Mesenteric fat pad (tissue), 1 donor: ENCODE measurements around the gene C1orf226. TPM values are rescaled to one million over a fixed set of nuclear protein-coding genes. Genes with fewer than 3 reads are reported as not detected.

Experiments used
- DNase-seq: peaks from one replicate; pipeline ENCODE4 v3.0.0-alpha.2; 2020; ENCODE audit warnings: low spot score
- total RNA-seq: library from RNA; stranded (reverse); fragmentation: NEBNext Ultra II Directional; extraction: Animal tissue kit (Norgen Biotek cat#: 25700); gene quantifications from one replicate; pipeline ENCODE4 v1.2.1, GENCODE V29; 2021
- donor health status: DM: yes; HTN: yes; CAD: no.

C1orf226 gene
- total RNA-seq, 1 donor from 2014 or later: 1.6 TPM

DNA sequence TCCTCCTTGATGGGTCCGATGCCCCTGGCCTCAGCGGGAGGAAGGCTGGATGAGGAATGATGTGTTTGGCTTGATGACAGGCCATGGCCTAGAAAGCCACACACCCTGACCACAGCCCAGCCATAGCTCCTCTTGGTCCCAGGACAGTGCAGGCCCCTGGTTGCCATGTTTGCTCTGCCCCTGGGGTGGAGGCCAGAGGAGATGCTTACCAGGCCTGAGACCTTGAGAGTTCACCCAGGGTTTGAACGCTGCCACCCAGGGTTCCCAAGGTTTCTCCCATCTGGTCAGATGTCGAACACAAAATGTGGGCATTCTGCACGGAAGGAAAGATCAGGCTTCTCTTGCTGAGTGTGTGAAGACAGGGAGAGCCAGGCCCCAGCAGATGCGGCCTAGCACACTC, 2.6 kb downstream of the C1orf226 start:
- DNase-seq: peak; percentile 76

DNA sequence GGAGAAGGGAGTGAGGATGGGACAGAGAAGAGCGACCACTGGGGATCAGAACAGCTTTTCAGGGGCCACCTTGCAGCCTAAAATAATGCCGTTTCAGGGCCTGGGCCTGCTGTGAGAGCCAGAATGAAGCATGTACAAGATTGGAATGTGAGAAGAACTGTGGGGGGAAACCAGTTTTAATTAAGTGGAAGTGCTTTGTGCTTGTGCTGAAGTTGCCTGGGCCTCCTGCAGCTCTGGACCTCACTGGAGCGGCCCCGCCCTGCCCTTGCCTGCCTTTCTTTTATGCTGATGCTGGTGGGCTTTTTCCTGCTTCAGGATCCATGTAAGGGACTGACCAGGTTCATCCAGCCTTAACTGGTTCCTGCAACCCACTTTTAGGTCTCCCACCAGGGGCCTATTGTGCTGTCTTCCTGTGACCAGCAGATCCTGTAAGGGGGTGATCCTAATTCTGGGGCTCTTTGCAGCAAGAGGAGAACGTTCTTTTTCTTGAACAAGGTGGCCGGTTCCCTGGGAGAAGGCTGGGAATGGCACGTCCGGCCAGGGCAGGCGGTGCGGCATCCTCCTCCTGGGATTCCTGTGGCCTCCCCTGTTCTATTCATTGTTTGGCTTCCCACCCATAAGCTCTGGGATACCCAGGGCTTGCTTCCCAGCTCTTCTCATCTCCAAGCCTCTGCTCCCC, 3.2 kb downstream of the C1orf226 start:
- peak; percentile 57 for DNase-seq

DNA sequence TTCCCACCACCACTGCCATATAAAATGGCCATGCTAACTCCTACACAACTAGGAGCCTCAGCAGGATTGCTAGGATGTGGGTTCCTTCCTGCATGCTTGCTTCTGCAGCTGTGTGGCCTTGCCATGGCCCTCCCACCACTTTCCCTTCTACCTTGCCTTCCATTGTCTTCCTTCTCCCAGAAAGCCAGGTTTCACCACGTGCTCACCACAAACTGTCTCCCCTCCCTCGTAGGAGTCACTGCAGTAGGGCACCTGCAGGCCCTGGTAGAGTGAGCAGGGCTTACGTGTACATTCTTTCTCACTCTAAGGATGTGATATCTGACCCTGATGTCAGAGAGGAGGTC, 3.7 kb downstream of the C1orf226 start:
- peak; percentile 55 for DNase-seq

DNA sequence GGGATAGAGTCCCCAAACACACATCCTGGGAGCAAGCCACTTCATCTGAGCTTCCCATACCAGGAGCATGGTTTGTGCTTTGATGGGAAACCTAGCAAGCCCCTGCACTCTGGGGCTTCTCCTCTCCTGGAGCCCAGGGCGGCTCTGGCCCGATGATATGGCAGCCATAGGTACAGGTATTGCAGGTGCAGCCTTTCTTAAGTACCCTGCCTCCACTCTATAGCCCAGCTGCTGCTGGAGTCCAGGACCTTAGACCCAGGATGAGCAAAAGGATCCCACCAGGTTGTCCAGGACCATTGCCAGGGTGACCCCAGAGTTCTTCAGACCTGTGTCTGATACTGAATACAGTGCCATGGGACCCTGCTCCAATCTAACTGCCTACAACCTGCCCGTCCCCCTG, 4.2 kb downstream of the C1orf226 start:
- DNase-seq: peak; percentile 81

GRCh38 chr1:162386292-162387225, 5.0 kb downstream of the C1orf226 start:
- DNase-seq: peak; percentile 30

DNA sequence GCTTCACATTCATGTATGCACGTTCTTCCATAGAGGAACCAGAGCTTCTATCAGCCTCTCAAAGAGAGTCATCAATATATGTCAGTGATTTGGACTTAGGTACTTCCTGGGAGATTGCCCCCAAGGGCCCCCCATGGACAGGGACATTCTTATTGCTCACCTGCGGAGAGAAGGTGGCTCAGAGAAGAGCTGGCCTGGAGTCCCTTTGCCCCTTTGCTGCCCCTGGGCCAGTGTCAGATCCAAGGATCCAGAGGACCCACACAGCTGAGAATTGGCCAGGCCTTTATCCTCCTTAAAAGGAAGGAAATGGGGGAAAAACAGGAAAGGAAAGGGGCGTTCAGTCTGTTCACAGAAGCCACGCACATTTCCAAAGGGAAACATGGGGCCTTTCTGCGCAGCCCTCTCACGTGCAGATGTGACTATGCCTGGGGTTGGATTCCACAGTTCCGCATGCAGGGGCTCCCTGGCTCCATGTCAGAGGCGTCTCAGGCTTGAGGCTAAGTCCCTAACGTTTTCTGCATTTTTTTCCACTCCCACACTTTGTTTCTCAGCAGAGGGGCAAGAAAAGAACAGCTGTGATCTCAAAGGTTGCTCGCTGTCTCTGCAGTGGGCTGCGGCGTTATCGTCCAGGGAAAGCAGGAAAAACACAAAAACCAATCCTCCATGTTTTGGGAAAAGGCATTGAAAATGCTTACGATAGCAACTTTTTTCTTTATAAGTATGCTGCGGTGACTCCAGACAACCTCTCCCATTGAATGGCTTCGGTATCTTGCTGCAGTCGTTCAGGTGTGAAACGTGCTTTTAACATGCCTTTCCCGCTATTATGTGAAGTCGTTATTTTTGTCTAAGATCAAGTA, 5.9 kb downstream of the C1orf226 start:
- DNase-seq: peak; percentile 53

- DNase-seq: no peak
These were observed 6.6 kb downstream of the C1orf226 start for GRCh38 chr1:162388083-162388594.

- no peak for DNase-seq
These were observed 7.1 kb downstream of the C1orf226 start for GRCh38 chr1:162388615-162389014.

DNA sequence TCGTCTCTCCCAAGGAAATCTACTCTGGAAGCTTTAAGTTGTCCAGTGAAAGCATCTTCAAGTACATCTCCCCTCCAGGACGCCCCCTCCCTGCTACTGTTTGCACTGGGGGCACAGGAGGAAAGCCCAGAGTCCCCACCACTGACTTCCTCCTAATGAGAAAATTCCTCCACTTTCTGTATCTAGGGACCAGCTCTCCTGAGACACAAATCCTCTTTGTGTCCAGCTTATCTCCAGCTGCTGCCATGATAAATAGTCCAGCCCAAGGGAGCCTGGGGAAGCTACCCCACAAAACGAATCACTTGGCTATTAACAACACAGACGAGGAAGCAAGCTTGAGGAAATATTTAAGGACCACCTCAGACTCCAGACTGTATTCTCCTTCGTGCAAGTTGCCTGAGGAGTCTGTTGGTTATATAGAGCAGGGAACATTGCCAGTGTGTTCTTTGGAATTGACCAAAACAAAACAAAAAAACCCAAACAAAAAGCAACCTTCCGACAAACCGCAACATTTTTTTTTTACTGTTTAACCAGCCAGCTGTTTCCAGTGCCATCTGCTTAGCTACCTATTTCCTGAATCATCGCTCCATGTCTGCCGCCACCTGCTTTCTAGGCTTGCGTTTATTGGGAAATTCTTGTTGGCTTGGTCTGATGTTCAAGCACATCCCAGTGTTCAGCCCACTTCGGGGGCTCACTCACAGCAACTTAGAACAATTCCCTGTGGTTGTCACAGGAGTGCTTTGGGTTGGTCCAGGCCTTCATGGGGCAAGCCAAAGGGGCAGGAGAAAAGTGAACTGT, 7.7 kb downstream of the C1orf226 start:
- DNase-seq: no peak

DNA sequence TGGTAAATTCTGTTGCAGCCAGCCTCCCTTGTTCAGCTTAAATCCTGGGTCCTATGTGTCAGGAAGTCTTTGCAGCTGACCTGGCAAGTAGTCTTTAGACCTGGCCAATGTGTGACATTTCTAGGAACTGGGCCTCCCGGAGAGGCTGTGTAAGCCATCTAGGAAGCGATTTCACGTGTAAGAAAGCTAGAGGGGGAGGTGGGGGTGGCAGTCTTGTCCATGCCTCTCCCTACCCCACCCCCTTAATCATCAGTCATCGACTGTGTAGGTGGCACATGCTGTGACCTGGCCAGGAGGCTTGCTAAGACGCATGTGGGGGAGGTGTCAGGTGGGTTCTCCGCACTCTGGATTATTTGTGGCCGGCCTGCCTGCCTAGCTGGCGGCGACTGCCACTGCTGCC, 8.4 kb downstream of the C1orf226 start:
- DNase-seq: peak; percentile 64

DNA sequence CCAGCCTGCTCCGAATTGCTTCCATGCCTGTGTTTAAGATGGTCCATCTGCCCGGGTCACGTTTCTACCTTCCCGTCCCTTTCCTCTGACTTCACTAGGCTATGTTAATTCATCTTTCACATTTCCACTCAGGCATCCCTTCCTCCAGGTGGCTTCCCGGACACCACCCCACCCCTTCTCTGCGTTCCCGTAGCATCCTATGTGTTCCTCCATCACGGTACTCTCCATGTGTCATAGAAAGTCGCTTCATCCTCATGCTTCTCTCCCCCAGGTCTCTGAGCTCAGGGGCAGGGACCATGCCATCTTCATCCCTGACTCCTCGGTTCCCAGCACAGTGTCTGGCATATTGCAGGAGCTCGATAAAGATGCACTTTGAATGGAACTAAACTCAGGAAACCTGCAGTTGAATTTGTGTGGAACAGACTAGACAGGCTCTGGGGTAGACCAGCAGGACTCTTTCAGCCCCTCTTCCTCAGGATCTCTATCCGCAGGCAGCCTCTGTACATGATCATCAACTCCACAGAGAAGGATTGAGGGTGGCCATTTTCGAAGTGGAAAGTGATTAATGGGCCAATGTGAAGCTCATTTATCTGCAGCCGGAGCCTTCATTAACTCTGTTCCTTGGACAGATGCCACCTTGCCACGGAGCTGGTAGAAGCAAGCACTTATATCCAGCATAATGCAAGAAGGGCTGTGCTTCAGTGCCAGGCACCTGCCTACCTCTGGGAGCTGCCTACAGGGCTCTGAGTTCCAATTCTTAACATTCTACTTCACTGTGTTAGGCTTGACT, 9.1 kb downstream of the C1orf226 start:
- DNase-seq: no peak

DNA sequence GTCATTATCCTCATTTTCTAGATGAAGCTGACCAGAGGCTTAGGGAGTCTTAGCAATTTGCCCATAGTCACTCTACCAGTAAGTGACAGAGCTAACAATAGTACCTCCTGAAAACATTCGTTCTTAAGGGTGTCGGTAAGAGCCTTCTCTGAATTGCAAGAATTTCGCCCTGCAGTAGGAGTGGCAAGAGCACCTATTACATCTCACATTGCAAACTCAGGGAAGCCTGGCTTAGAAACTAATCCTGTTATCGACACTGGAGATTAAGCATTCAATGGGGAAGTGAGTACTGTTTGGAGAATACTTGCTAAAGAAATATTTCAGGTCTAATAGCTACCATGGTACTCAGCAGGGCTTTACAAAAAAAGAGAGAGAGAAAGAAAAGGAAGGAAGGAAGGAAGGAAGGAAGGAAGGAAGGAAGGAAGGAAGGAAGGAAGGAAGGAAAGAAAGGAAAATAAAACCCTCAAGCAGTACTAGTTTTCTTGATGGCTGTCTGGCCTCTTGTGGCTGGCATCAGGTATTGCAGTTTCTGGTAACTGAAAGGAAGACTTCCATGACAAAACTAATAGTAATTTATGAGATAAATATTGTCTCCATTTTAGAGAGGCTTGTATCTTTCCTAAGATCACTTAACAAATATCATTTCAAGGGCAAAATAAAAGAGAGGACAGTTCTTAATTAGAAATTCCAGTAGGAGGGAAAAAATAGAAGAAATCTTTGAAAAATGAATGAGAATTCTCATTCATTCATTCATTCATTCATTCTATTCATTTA, 10.4 kb downstream of the C1orf226 start:
- peak; percentile 43 for DNase-seq

GRCh38 chr1:162396201-162396906, 14.8 kb downstream of the C1orf226 start:
- no peak for DNase-seq

DNA sequence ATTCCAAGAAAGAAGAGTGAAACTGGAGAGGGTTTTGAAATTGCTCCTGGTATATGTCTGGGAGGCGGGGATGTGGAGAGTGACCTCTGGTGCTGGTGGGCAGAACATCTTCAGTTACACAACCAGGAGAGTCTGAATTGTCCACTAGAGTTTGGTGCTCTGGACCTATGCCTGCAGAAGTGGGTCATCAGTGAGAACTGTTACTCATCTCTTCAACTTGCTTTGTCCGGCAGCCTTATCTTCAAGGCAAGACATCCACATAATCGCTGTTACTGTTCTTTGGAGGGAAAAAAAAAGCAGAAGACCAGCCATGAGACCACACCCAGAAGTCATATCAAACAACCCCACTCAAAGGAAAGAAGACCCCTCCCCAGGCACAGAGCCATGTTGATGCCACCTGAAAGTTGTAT, 15.5 kb downstream of the C1orf226 start:
- DNase-seq: no peak

DNA sequence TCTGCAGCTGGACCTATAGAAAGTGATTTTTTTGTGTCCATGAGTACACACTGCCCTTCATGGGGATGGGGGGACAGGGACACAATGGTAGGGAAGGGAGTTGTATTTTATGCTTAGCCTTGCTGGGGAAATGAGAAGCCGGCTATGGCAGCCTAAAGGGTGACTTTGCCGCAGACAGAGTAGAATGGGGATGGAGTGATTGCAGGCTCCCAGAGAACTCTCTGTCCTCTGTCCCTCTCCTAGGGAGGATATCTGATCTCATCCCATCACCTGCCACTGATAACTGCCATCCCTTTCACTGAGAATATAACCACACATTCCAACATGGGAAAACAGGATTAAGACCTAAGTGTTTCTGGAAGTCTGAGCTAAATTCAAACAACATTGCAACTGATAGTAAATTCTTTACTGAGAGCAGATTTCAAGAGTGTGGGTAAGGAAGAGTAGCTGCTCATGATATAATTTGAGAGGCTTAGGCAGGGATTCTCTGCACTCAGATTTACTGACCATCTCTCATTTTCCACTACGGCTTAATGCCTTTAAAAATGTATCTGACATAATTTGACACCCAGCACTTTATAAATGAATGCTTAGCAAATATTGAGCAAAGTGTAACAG, 16.5 kb downstream of the C1orf226 start:
- no peak for DNase-seq

DNA sequence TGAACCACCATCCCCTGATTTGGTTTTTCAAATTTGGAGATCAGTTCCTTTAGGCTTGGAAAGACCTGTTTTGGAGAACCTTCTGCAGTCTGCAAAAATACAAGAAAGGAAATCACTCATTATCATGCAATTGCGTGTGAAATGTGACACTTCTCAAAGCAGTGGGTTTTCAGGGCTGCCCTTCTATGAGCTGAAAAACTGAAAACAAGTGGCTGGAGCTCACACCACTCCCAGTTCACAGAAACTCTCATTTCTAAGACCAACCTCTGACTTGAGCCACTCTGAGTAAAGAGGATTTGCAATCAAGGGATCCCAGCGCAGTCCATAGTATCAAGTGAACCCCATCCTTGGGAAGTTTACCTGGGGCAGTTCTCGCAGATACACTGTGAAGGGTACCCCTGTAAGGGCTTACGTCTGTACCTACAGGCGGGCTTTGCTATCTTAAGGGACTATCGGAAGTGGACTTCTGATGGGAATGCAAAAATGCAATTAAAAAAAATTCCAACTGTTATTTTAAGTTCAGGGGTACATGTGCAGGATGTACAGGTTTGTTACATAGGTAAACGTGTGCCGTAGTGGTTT, 17.6 kb downstream of the C1orf226 start:
- DNase-seq: no peak

- DNase-seq: no peak
These were observed 19.3 kb downstream of the C1orf226 start for GRCh38 chr1:162400790-162401355.
